Umbilical cord (tissue), 2 donors: ENCODE results near the gene ZG16. TPM values are rescaled to one million over a fixed set of nuclear protein-coding genes. Genes with fewer than 3 reads are reported as not detected.
"Not testable (repeated sequence)": the region's sequence is repeated elsewhere in the genome, so short reads cannot be mapped to it uniquely, and the experiment has no call there.

Experiments used
- DNase-seq: peaks from one replicate; pipeline ENCODE4 v3.0.0-alpha.2; 2015; ENCODE audit warnings: low spot score
- total RNA-seq: library from RNA; depleted of rRNA; stranded (reverse); fragments of >200 nt; gene quantifications from one replicate; pipeline ENCODE4 v1.2.3, GENCODE V29; 2014; ENCODE audit warnings: low replicate concordance; ENCODE audit not compliant: insufficient read depth

ZG16 gene
- total RNA-seq, 1 donor from 2014 or later, result 2.2 TPM

- DNase-seq, result no peak
Measured at GRCh38 chr16:29747947-29748759, 29.9 kb upstream of the ZG16 start.

- not testable (repeated sequence) for DNase-seq
Measured at GRCh38 chr16:29748760-29749149, 29.3 kb upstream of the ZG16 start.

GRCh38 chr16:29753516-29753915 is 24.5 kb upstream of the ZG16 start:
- no peak for DNase-seq

- no peak for DNase-seq
Measured at GRCh38 chr16:29756654-29757053, 21.4 kb upstream of the ZG16 start.

GRCh38 chr16:29757086-29757485 is 21.0 kb upstream of the ZG16 start:
- DNase-seq, result not testable (repeated sequence)

GRCh38 chr16:29757950-29758466 is 20.0 kb upstream of the ZG16 start:
- DNase-seq, result peak; percentile 87

- no peak for DNase-seq
Measured at GRCh38 chr16:29760567-29761279, 17.3 kb upstream of the ZG16 start.

- DNase-seq, result not testable (repeated sequence)
Measured at GRCh38 chr16:29761280-29761651, 16.8 kb upstream of the ZG16 start.

GRCh38 chr16:29761882-29762281 is 16.2 kb upstream of the ZG16 start:
- DNase-seq, result no peak

- no peak for DNase-seq
Measured at GRCh38 chr16:29763326-29763725, 14.7 kb upstream of the ZG16 start.

GRCh38 chr16:29765167-29766032 is 12.7 kb upstream of the ZG16 start:
- no peak for DNase-seq

- DNase-seq, result no peak
Measured at GRCh38 chr16:29766571-29766970, 11.5 kb upstream of the ZG16 start.

- no peak for DNase-seq
Measured at GRCh38 chr16:29767062-29767461, 11.0 kb upstream of the ZG16 start.

- DNase-seq, result no peak
Measured at GRCh38 chr16:29769507-29769906, 8.5 kb upstream of the ZG16 start.

GRCh38 chr16:29770250-29770929 is 7.7 kb upstream of the ZG16 start:
- DNase-seq, result no peak

- DNase-seq, result not testable (repeated sequence)
Measured at GRCh38 chr16:29772330-29772729, 5.7 kb upstream of the ZG16 start.

GRCh38 chr16:29774730-29775129 is 3.3 kb upstream of the ZG16 start:
- no peak for DNase-seq

GRCh38 chr16:29775742-29776408 is 2.2 kb upstream of the ZG16 start:
- peak; percentile 73 for DNase-seq

GRCh38 chr16:29779474-29779873 is 1.4 kb downstream of the ZG16 start:
- DNase-seq, result peak; percentile 26

GRCh38 chr16:29783094-29783953 is 5.3 kb downstream of the ZG16 start:
- DNase-seq, result peak; percentile 27
